ENCODE results near the gene CD74.

The CD74 gene

GRCh38 chr5:150447188-150447587 lies 34.5 kb upstream of the CD74 start:
- no peak overlapping the region for H3K4me3 ChIP-seq
- TF ChIP-seq CTCF (IDR thresholded peaks at IDR 0.05): no peak
- no peak overlapping the region for H3K27ac ChIP-seq
- DNase-seq (ENCODE audit: low spot score): no peak

GRCh38 chr5:150446583-150446982 lies 33.9 kb upstream of the CD74 start:
- Histone ChIP-seq H3K4me3 (no peak overlapping the region), H3K27ac (no peak overlapping the region)
- TF ChIP-seq CTCF (IDR thresholded peaks at IDR 0.05): no peak
- DNase-seq (ENCODE audit: low spot score): no peak

GRCh38 chr5:150446088-150446487 lies 33.4 kb upstream of the CD74 start:
- Histone ChIP-seq H3K4me3 (no peak overlapping the region), H3K27ac (no peak overlapping the region)
- DNase-seq (ENCODE audit: low spot score): no peak
- no peak for TF ChIP-seq CTCF (IDR thresholded peaks at IDR 0.05)

- no peak for TF ChIP-seq CTCF (IDR thresholded peaks at IDR 0.05)
- Histone ChIP-seq H3K4me3 (no peak overlapping the region), H3K27ac (no peak overlapping the region)
- DNase-seq (ENCODE audit: low spot score): no peak
These were observed 32.1 kb upstream of the CD74 start for GRCh38 chr5:150444770-150445169.

GRCh38 chr5:150443242-150444075 lies 30.7 kb upstream of the CD74 start:
- H3K27ac ChIP-seq: no peak overlapping the region
- TF ChIP-seq CTCF (IDR thresholded peaks at IDR 0.05): no peak
- DNase-seq (ENCODE audit: low spot score): no peak
- H3K4me3 ChIP-seq: no peak overlapping the region

- Histone ChIP-seq H3K27ac (no peak overlapping the region), H3K4me3 (no peak overlapping the region)
- no peak for TF ChIP-seq CTCF (IDR thresholded peaks at IDR 0.05)
- DNase-seq (ENCODE audit: low spot score): no peak
These were observed 30.0 kb upstream of the CD74 start for GRCh38 chr5:150442699-150443080.
